ENCODE measurements around the gene MUC5AC.
"Not testable (repeated sequence)": the region's sequence is repeated elsewhere in the genome, so short reads cannot be mapped to it uniquely, and the experiment has no call there.

The MUC5AC gene

GRCh38 chr11:1157645-1158591 lies at the start of gene MUC5AC:
Gene MUC5AC, plus strand, starts transcription at chr11:1157953. Its CDS starts 47 bp downstream, at chr11:1158000.
- Mint-ChIP-seq H3K27me3 (no peaks in the 10 kb centered on the region), H3K4me1 (ENCODE audit: low read depth) (no peaks in the 10 kb centered on the region), H3K9me3 (no peaks in the 10 kb centered on the region), H3K36me3 (ENCODE audit: low read depth) (no peaks in the 10 kb centered on the region), H3K27ac (no peak within 1 kb of the TSS), H3K4me3 (no peak within 1 kb of the TSS)
- intact Hi-C loops (cut with micrococcal nuclease) = no loop called here

GRCh38 chr11:1108246-1108900 lies 49.4 kb upstream of the MUC5AC start:
- H3K4me1 Mint-ChIP-seq (ENCODE audit: low read depth) = no peaks in the 10 kb centered on the region
- intact Hi-C loops (cut with micrococcal nuclease) = no loop called here
- H3K9me3 Mint-ChIP-seq = no peaks in the 10 kb centered on the region

GRCh38 chr11:1109101-1109917 lies 48.4 kb upstream of the MUC5AC start:
- no peak overlapping the region for H3K4me3 Mint-ChIP-seq
- no peaks in the 10 kb centered on the region for H3K9me3 Mint-ChIP-seq
- H3K36me3 Mint-ChIP-seq (ENCODE audit: low read depth) = no peaks in the 10 kb centered on the region
- H3K4me1 Mint-ChIP-seq (ENCODE audit: low read depth) = no peaks in the 10 kb centered on the region
- no peaks in the 10 kb centered on the region for H3K27me3 Mint-ChIP-seq
- no peak overlapping the region for H3K27ac Mint-ChIP-seq
- intact Hi-C loops (cut with micrococcal nuclease) = no loop called here

More at GRCh38 chr11:1108246-1108900, 49.4 kb upstream of the MUC5AC start:
- Mint-ChIP-seq H3K4me3 (no peak overlapping the region), H3K36me3 (ENCODE audit: low read depth) (no peaks in the 10 kb centered on the region), H3K27me3 (no peaks in the 10 kb centered on the region), H3K27ac (no peak overlapping the region)

DNA sequence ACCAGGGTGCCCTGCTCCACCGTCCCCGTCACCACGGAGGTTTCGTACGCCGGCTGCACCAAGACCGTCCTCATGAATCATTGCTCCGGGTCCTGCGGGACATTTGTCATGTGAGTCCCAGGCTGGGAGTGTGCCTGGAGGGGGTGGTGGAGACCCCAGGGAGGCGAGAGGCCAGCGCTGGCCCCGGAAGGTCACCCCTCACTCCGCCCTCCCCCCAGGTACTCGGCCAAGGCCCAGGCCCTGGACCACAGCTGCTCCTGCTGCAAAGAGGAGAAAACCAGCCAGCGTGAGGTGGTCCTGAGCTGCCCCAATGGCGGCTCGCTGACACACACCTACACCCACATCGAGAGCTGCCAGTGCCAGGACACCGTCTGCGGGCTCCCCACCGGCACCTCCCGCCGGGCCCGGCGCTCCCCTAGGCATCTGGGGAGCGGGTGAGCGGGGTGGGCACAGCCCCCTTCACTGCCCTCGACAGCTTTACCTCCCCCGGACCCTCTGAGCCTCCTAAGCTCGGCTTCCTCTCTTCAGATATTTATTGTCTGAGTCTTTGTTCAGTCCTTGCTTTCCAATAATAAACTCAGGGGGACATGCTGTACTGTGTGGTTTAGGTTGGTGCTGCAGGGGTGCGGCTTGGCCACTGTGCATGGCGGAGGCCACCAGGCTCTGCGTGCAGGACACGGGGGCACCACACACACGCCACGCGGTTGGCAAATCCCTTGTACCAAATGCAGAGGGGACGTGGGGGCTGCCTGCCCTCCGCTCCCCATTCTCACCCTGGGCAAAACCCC lies 47.6 kb upstream of the MUC5AC start:
- Mint-ChIP-seq H3K4me3 (no peak overlapping the region), H3K27ac (no peak overlapping the region), H3K36me3 (ENCODE audit: low read depth) (no peaks in the 10 kb centered on the region), H3K27me3 (no peaks in the 10 kb centered on the region), H3K4me1 (ENCODE audit: low read depth) (no peaks in the 10 kb centered on the region), H3K9me3 (no peaks in the 10 kb centered on the region)
- intact Hi-C loops (cut with micrococcal nuclease) = no loop called here

DNA sequence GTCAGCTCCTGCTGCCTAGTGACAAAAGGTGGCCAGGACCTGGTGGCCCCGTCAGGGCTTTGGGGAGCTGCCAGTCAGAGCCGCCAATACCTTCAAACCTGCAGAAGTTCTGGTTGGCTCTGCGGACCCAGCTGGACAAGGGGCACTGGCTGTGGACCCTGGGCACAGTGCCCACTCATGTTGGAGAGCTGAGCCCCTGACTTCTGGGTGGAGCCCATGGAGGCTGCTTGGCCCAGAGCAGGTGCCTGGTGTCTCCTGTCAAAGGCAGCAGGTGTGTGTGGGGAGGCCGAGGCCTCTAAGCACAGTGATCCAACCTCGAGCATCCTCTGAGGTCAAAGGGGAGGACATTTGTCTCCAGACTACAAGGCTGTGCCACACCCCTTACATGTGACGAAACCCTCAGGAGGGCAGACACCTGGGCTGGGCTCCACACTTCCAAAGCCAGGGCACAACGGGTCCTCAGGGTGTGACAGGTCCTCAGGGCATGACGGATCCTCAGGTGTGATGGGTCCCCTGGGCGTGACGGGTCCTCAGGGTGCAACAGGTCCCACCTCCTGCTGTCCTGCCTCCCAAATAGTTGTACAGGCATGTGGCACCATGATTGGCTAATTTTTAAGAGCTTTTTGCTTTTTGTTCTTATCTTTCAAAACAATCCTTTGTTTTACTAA lies 46.1 kb upstream of the MUC5AC start:
- Mint-ChIP-seq H3K9me3 (no peaks in the 10 kb centered on the region), H3K4me3 (no peak overlapping the region), H3K27ac (no peak overlapping the region), H3K36me3 (ENCODE audit: low read depth) (no peaks in the 10 kb centered on the region), H3K27me3 (peaks cover 1% of the 10 kb centered on the region), H3K4me1 (ENCODE audit: low read depth) (no peaks in the 10 kb centered on the region)
- intact Hi-C loops (cut with micrococcal nuclease) = no loop called here

DNA sequence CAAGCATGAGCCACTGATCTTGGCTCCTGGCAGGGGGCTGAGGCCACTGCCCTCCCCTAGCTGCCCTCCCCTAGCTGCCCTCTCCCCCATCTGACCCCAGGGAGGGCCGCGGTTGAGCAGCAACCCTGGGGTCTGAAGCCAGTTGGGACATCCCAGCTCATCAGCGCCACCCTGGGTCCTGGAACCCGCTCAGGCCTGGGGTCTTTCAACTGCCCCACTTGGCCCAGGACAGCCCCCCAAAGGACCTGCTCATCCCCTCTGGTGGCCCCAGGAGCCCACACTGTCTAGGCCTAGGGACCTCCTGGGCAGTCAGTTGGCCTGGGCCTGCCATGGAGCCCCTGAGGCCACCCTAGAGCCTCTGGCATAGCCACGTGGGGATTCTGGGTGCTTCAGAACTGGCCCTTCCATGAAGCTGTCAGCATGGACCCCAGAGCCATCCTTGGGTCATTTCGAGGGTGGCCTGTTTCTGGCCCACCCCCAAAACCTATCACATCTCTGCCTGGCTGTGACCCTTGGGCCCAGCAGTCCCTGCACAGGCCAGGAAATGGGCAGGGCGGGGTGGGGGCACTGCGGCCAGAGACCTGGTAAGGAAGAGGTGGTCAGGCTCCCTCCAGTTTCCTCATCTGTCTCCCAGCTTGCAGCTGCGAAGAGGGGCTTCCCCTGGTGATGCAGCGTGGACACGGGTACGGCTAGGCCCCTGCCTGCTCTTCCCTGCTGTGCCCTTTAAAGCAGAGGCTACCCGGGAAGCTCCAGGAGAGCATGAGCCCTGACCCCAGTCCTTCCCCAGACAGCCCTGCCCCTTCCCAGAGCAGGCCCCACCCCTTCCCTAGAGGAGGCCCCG lies 45.2 kb upstream of the MUC5AC start:
- Mint-ChIP-seq H3K9me3 (no peaks in the 10 kb centered on the region), H3K4me1 (ENCODE audit: low read depth) (no peaks in the 10 kb centered on the region), H3K27me3 (peaks cover 1% of the 10 kb centered on the region), H3K27ac (no peak overlapping the region), H3K36me3 (ENCODE audit: low read depth) (no peaks in the 10 kb centered on the region), H3K4me3 (no peak overlapping the region)
- intact Hi-C loops (cut with micrococcal nuclease) = no loop called here

- intact Hi-C loops (cut with micrococcal nuclease) = no loop called here
- Mint-ChIP-seq H3K27ac (no peak overlapping the region), H3K27me3 (peaks cover 1% of the 10 kb centered on the region), H3K9me3 (no peaks in the 10 kb centered on the region), H3K36me3 (ENCODE audit: low read depth) (no peaks in the 10 kb centered on the region), H3K4me1 (ENCODE audit: low read depth) (no peaks in the 10 kb centered on the region), H3K4me3 (no peak overlapping the region)
Measured at GRCh38 chr11:1113405-1114201, 44.1 kb upstream of the MUC5AC start.

DNA sequence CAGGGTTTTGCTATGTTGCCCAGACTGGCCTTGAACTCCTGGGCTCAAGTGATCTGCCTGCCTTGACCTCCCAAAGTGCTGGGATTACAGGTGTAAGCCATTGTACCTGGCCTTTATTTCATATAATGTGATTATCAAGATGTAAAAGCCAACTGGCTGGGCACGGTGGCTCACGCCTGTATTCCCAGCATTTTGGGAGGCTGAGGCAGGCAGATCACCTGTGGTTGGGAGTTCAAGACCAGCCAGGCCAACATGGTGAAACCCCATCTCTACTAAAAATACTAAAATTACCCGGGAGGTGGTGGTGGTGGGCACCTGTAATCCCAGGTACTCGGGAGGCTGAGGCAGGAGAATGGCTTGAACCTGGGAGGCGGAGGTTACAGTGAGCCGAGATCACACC lies 42.5 kb upstream of the MUC5AC start:
- H3K4me3 Mint-ChIP-seq; H3K27ac Mint-ChIP-seq; H3K4me1 Mint-ChIP-seq (ENCODE audit: low read depth); H3K36me3 Mint-ChIP-seq (ENCODE audit: low read depth); intact Hi-C loops (cut with micrococcal nuclease); H3K9me3 Mint-ChIP-seq; H3K27me3 Mint-ChIP-seq: not testable (repeated sequence)

GRCh38 chr11:1116104-1116503 lies 41.6 kb upstream of the MUC5AC start:
- no peaks in the 10 kb centered on the region for H3K4me1 Mint-ChIP-seq (ENCODE audit: low read depth)
- no peak overlapping the region for H3K27ac Mint-ChIP-seq
- intact Hi-C loops (cut with micrococcal nuclease) = no loop called here
- H3K27me3 Mint-ChIP-seq = peaks cover 1% of the 10 kb centered on the region
- H3K9me3 Mint-ChIP-seq = no peaks in the 10 kb centered on the region
- no peak overlapping the region for H3K4me3 Mint-ChIP-seq
- no peaks in the 10 kb centered on the region for H3K36me3 Mint-ChIP-seq (ENCODE audit: low read depth)

DNA sequence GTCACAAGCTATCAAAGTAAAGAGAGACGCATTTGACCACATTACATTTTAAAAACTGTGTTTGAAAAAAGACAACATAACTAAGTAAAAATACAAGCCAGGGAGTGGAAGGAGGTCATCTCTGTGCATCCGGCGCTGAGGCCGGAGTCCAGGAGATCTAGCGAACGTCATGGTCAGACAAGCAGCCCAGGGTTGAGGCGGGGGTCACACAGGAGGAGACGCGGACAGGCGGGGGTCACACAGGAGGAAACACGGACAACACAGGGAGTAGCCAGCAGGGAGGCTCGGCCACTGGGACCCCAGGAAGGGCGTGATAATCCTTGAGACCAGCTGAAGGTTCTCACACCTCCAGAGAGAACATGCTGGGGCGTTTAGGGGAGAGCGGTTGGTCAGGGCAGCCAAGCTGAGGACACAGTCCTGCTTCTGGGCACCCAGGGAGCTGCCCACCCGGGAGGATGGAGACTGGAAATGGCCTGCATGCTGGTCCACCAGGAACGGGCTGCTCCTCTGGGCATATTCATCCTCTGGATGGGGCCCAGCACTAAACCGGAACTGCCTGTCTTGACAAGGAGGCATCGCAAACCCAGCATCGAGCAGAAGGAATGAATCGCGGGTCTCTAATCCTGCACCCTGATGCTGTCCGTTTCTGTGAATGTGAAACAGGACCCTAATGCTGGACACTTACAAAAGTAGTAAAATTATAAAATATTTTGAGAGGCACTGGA lies 40.9 kb upstream of the MUC5AC start:
- H3K9me3 Mint-ChIP-seq = no peaks in the 10 kb centered on the region
- no peak overlapping the region for H3K27ac Mint-ChIP-seq
- peaks cover 1% of the 10 kb centered on the region for H3K27me3 Mint-ChIP-seq
- no peaks in the 10 kb centered on the region for H3K36me3 Mint-ChIP-seq (ENCODE audit: low read depth)
- H3K4me3 Mint-ChIP-seq = no peak overlapping the region
- intact Hi-C loops (cut with micrococcal nuclease) = no loop called here
- H3K4me1 Mint-ChIP-seq (ENCODE audit: low read depth) = no peaks in the 10 kb centered on the region

- Mint-ChIP-seq H3K4me3 (no peak overlapping the region), H3K36me3 (ENCODE audit: low read depth) (no peaks in the 10 kb centered on the region), H3K27ac (no peak overlapping the region), H3K4me1 (ENCODE audit: low read depth) (no peaks in the 10 kb centered on the region), H3K9me3 (no peaks in the 10 kb centered on the region), H3K27me3 (peaks cover 1% of the 10 kb centered on the region)
- intact Hi-C loops (cut with micrococcal nuclease) = no loop called here
Measured at GRCh38 chr11:1117992-1118391, 39.8 kb upstream of the MUC5AC start.

Data from dendritic cell treated with granulocyte-macrophage colony-stimulating factor and Interleukin-4, amounts not matched to agents 40 ng/mL and 50 ng/mL, for 4 days (primary cell).